Kidney (tissue), 14 donors: Measurements from ENCODE around the gene C14orf132. TPM values are rescaled to one million over a fixed set of nuclear protein-coding genes. Genes with fewer than 3 reads are reported as not detected.

ENCODE experiments used
- DNase-seq, 5 donors: peaks; one replicate each; pipeline ENCODE4 v3.0.0-alpha.2; 2013 to 2020
- FAIRE-seq: peaks from 2 replicates; lab custom pipeline; 2012; peaks lifted over from hg19 to GRCh38; lab: Jason Lieb, UNC
- H3K27ac ChIP-seq, 2 donors: one replicate each; pipeline ENCODE4 v1.7.0; 2013; ENCODE audit warnings: low read depth in 2 of 2, low read length in 2 of 2, inconsistent platforms in 1 of 2
- H3K27me3 ChIP-seq: one replicate; pipeline ENCODE4 v1.7.1; 2013; ENCODE audit warnings: low read length, inconsistent platforms; ENCODE audit not compliant: control insufficient read depth, insufficient read depth
- H3K36me3 ChIP-seq, 3 donors: one replicate each; pipeline versions ENCODE4 v1.7.0 to v1.7.1; 2013; ENCODE audit warnings: low read length in 3 of 3, control low read depth in 1 of 3, inconsistent platforms in 1 of 3; ENCODE audit not compliant: insufficient read depth in 3 of 3, control insufficient read depth in 2 of 3
- H3K4me1 ChIP-seq, 3 donors: one replicate each; pipeline versions ENCODE4 v1.7.0 to v1.7.1; 2013; ENCODE audit warnings: low read length in 3 of 3, inconsistent platforms in 1 of 3, low read depth in 1 of 3; ENCODE audit not compliant: control insufficient read depth in 2 of 3, insufficient read depth in 2 of 3
- H3K4me3 ChIP-seq, 3 donors: one replicate each; pipeline versions ENCODE4 v1.7.0 to v1.8.1; 2013; ENCODE audit warnings: low read length in 3 of 3, control low read depth in 1 of 3, inconsistent platforms in 1 of 3
- H3K9ac ChIP-seq, 3 donors: one replicate each; pipeline versions ENCODE4 v1.7.0 to v1.7.1; 2013; ENCODE audit warnings: low read length in 3 of 3, control low read depth in 1 of 3, inconsistent platforms in 1 of 3
- H3K9me3 ChIP-seq, 3 donors: one replicate each; pipeline versions ENCODE4 v1.7.0 to v1.7.1; 2013; ENCODE audit warnings: low read length in 3 of 3, control low read depth in 1 of 3, inconsistent platforms in 1 of 3; ENCODE audit not compliant: control insufficient read depth in 2 of 3, insufficient read depth in 1 of 3
- intact Hi-C: fragments of 100-400 bp; cut with DNase I; formaldehyde crosslinking; loops from one replicate; pipeline ENCODE4 v1.11.1; 2022
- polyA plus RNA-seq: library from polyadenylated mRNA; stranded (reverse); fragments of 350-450 nt; fragmentation: Illumina TruSeq; extraction: RNeasy Lipid Tissue Mini Kit (QIAGEN cat#74804); gene quantifications from one replicate; pipeline ENCODE4 v1.2.3, GENCODE V29; 2014; ENCODE audit warnings: low read depth, low replicate concordance; ENCODE audit not compliant: insufficient read depth
- total RNA-seq: library from RNA; stranded (reverse); fragmentation: NEBNext Ultra II Directional; extraction: Animal tissue kit (Norgen Biotek cat#: 25700); gene quantifications from one replicate; pipeline ENCODE4 v1.2.1, GENCODE V29; 2021
- TF ChIP-seq, protein P1 (sequence below): IDR thresholded peaks from 3 replicates; pipeline ENCODE4 v1.5.1; 2012; ENCODE audit warnings: mild to moderate bottlenecking, moderate library complexity, borderline replicate concordance; ENCODE audit not compliant: insufficient read depth; ENCODE audit errors: extremely low read depth
- donor health status: control.
- donor health status: control.
- donor health status: control.
- donor health status: control.
- donor health status: control.
- donor health status: DM: yes; HTN: yes; CAD: no.
- donor health status: Normal renal cell carcinoma (clear cell type).

Gene C14orf132
- total and polyA plus RNA-seq, 2 donors from 2014 or later: 6.0 to 17.5 TPM

DNA sequence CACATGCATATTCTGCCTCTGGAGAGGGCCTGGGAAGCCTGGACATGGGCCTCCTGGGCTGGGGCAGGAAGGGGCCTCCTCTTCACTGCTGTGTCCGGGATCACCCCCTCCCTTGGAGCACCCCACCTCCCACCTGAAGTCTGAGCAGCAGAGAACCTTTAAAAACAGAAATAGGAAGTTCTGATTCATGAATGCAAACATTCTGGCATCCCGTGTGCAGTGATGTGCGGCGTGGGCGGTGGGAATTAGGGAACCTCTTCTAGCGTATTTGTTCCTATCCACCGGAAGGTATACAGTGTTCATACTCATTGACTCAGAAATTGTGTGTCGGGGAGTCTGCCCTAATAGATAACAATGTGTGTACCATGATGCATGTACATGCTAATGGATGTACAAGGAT lies 46.2 kb downstream of the C14orf132 start:
- TF ChIP-seq, protein P1, sequence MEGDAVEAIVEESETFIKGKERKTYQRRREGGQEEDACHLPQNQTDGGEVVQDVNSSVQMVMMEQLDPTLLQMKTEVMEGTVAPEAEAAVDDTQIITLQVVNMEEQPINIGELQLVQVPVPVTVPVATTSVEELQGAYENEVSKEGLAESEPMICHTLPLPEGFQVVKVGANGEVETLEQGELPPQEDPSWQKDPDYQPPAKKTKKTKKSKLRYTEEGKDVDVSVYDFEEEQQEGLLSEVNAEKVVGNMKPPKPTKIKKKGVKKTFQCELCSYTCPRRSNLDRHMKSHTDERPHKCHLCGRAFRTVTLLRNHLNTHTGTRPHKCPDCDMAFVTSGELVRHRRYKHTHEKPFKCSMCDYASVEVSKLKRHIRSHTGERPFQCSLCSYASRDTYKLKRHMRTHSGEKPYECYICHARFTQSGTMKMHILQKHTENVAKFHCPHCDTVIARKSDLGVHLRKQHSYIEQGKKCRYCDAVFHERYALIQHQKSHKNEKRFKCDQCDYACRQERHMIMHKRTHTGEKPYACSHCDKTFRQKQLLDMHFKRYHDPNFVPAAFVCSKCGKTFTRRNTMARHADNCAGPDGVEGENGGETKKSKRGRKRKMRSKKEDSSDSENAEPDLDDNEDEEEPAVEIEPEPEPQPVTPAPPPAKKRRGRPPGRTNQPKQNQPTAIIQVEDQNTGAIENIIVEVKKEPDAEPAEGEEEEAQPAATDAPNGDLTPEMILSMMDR: no peak
- intact Hi-C loops: no loop called here
- H3K27ac ChIP-seq: no peak overlapping the region
- H3K4me3 ChIP-seq: no peak overlapping the region
- peaks cover 0 to 3% (median 0%) of the 10 kb centered on the region in 3 donors for H3K4me1 ChIP-seq
- DNase-seq (peak in 1 of 5 donors; percentile 19), FAIRE-seq (no peak)
- no peaks in the 10 kb centered on the region for H3K27me3 ChIP-seq
- no peaks in the 10 kb centered on the region for H3K9me3 ChIP-seq
- no peaks in the 10 kb centered on the region for H3K36me3 ChIP-seq
- H3K9ac ChIP-seq: no peak overlapping the region

- intact Hi-C loops: no loop called here
Observed at GRCh38 chr14:96086032-96086431, 46.9 kb downstream of the C14orf132 start.

GRCh38 chr14:96086574-96087077 lies 47.5 kb downstream of the C14orf132 start:
- Histone ChIP-seq H3K27ac (no peak overlapping the region), H3K4me1 (peaks cover 0 to 3% (median 0%) of the 10 kb centered on the region in 3 donors), H3K9me3 (no peaks in the 10 kb centered on the region), H3K36me3 (no peaks in the 10 kb centered on the region), H3K9ac (no peak overlapping the region), H3K4me3 (no peak overlapping the region), H3K27me3 (no peaks in the 10 kb centered on the region)
- TF ChIP-seq, protein P1: no peak
- intact Hi-C loops: no loop called here
- DNase-seq (peak in 1 of 5 donors; percentile 19), FAIRE-seq (no peak)

More at GRCh38 chr14:96086032-96086431, 46.9 kb downstream of the C14orf132 start:
- Histone ChIP-seq H3K9ac (no peak overlapping the region), H3K9me3 (no peaks in the 10 kb centered on the region), H3K27me3 (no peaks in the 10 kb centered on the region), H3K4me3 (no peak overlapping the region), H3K36me3 (no peaks in the 10 kb centered on the region), H3K4me1 (peaks cover 0 to 3% (median 0%) of the 10 kb centered on the region in 3 donors), H3K27ac (no peak overlapping the region)
- FAIRE-seq (no peak), DNase-seq (peak in 1 of 5 donors; percentile 8)
- TF ChIP-seq, protein P1: no peak

DNA sequence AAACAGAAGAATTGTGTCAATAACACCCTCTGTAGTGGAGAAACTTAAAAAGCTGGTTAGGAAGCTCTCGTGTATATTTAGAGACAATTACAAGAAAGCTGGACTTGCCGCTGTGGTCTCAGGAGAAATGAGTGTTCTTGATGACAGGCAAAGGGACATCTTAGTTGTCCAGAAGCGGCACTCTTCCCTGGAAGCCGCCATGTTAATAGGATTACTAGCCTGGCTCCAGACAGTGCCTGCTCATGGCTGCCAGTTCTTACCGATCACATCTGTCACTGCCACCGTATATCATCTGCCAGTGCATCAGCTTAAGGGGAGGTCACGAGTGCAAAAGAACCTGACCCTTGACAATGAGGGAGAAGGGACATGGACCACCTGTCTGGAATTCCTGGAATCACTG lies 48.9 kb downstream of the C14orf132 start:
- H3K36me3 ChIP-seq: no peaks in the 10 kb centered on the region
- no peak overlapping the region for H3K9ac ChIP-seq
- H3K9me3 ChIP-seq: no peaks in the 10 kb centered on the region
- no peak for FAIRE-seq
- TF ChIP-seq, protein P1: no peak
- no peak overlapping the region for H3K4me3 ChIP-seq
- no peak overlapping the region for H3K27ac ChIP-seq
- intact Hi-C loops: no loop called here
- no peaks in the 10 kb centered on the region for H3K27me3 ChIP-seq
- peaks cover 0 to 3% (median 0%) of the 10 kb centered on the region in 3 donors for H3K4me1 ChIP-seq
- DNase-seq: no peak
